GM18499 (cell line): ENCODE measurements around the gene SLC9C1.

Experiments
- ATAC-seq: cut with Tn5 transposase; IDR thresholded peaks from one replicate; pipeline ENCODE4 v1.9.1; 2021; ENCODE audit warnings: moderate number of reproducible peaks; ENCODE audit not compliant: insufficient read depth, unreplicated experiment

Gene SLC9C1

GRCh38 chr3:112117841-112118571 is 176.0 kb downstream of the SLC9C1 start:
- no peak for ATAC-seq

GRCh38 chr3:112117415-112117814 is 176.6 kb downstream of the SLC9C1 start:
- no peak for ATAC-seq

- ATAC-seq, result no peak
Measured at GRCh38 chr3:112116748-112117186, 177.2 kb downstream of the SLC9C1 start.

GRCh38 chr3:112115806-112116383 is 178.1 kb downstream of the SLC9C1 start:
- no peak for ATAC-seq

GRCh38 chr3:112115161-112115739 is 178.8 kb downstream of the SLC9C1 start:
- peak; percentile 22 for ATAC-seq

- no peak for ATAC-seq
Measured at GRCh38 chr3:112114576-112115160, 179.3 kb downstream of the SLC9C1 start.

GRCh38 chr3:112111785-112112402 is 182.1 kb downstream of the SLC9C1 start:
- no peak for ATAC-seq

- no peak for ATAC-seq
Measured at GRCh38 chr3:112109322-112109721, 184.7 kb downstream of the SLC9C1 start.

GRCh38 chr3:112104774-112105173 is 189.2 kb downstream of the SLC9C1 start:
- ATAC-seq, result no peak

- ATAC-seq, result no peak
Measured at GRCh38 chr3:112101916-112102315, 192.1 kb downstream of the SLC9C1 start.

GRCh38 chr3:112097378-112097777 is 196.6 kb downstream of the SLC9C1 start:
- no peak for ATAC-seq

GRCh38 chr3:112096176-112096575 is 197.8 kb downstream of the SLC9C1 start:
- no peak for ATAC-seq

GRCh38 chr3:112095731-112096130 is 198.3 kb downstream of the SLC9C1 start:
- no peak for ATAC-seq

GRCh38 chr3:112093180-112093522 is 200.9 kb downstream of the SLC9C1 start:
- no peak for ATAC-seq

- ATAC-seq, result peak; percentile 42
Measured at GRCh38 chr3:112092496-112093179, 201.4 kb downstream of the SLC9C1 start.

- ATAC-seq, result no peak
Measured at GRCh38 chr3:112090887-112091586, 203.0 kb downstream of the SLC9C1 start.
